ENCODE measurements around the gene NCOA7.

GRCh38 chr6:125955973-125956372 is 165.2 kb downstream of the NCOA7 start:
- TF ChIP-seq CTCF (IDR thresholded peaks at IDR 0.05; ENCODE audit: low read depth, low read length), result no peak
- no peak for TF ChIP-seq EZH2phosphoT487 (IDR thresholded peaks at IDR 0.05; ENCODE audit: low read depth)

All from OCI-LY3 (cell line).